DMS 273 treated with DMSO at 0.1 percent for 48 hours (cell line): ENCODE measurements around the gene RSPO1.

Source experiments
- DNase-seq: peaks from one replicate; lab custom pipeline; 2025; lab: John Stamatoyannopoulos, UW

RSPO1 gene

DNA sequence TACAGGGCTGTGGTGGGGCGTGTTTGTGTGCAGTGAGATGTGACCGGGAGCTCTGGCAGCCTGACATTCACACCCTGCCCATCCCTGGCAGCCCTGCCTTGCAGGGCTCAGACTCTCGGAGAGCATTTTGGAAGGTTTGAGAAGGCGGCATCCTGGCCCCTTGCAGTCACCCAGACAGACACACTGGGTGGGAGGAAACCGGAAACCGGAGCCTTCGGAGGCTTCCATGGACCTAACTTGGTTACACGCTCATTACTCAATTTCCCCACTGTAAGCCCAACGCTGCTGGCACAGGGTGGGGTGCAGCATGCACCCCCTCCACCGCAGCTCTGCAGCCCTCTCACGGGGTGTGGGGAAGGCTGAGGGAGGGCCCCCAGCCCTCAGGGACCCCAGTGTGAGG, 22.2 kb upstream of the RSPO1 start:
- no peak for DNase-seq

DNA sequence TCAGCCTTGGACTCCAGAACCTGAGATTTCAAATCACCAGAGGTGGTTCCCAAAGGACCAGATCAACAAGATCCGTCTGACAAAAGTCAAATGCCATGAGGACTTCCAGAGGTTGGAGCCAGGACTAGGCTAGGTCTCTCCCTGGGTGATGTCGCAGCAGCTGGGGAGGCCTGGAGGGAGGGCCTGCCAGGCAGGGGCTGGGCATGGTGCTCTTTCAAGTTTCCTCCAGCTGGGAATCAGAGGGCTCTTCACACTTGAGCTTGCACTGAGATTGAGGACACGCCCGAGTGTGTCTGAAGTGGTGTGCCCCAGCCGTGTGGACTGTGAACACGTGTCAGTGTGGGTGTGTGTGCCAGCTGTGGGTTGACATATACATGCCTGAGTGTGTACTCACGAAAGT, 21.3 kb upstream of the RSPO1 start:
- DNase-seq, result no peak

DNA sequence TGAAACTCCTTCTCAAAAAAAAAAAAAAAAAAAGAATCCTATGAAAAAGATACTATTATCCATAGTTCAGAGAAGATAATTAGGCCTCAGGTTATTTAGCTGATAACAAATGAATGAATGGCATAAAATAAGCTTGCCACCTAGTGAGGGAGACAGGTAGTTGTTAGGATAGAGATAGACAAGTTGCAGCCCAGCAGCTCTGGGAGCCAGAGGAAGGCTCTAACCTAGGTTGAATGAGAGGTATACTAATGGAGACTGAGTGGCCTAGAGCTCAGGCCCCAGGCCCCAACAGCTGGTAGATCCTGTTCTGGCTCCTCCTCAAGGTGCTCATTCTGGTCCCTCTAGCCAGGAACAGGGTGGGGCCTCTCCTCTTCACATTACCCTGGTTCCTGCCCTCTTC, 20.6 kb upstream of the RSPO1 start:
- no peak for DNase-seq

DNA sequence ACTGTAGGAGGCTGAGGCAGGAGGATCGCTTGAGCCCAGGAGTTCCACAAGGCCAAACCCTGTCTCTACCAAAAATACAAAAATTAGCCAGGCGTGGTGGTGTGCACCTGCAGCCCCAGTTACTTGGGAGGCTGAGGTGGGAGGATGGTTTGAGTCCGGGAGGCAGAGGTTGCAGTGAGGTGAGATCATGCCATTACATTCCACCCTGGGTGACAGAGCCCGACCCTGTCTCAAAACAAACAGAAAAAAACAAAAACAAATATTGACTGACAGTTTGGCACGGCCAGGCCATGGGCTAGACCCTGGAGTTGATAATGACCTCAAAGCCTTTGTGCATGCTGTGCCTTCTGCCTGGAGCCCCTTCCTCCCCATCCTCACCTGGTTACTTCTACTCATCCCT, 19.2 kb upstream of the RSPO1 start:
- DNase-seq, result no peak

DNA sequence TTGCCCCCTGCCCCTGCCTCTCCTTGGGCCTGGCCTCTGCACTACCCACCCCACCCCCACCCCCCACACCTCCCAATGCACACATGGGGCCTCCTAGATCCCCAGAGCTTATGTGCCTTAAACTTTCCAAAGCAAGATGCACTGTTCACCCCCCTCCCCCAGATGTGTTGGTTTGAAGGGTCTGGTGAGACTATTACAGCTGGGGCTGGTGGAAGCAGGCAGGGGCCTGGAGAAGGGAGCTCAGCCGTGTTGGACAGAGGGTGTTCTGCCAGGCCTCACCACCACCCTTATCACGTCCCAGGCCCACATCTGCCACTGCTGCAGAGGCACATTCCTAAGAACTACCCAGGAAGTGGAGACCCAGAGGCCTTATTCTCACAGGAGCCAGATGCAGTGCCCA, 18.3 kb upstream of the RSPO1 start:
- DNase-seq, result no peak

DNA sequence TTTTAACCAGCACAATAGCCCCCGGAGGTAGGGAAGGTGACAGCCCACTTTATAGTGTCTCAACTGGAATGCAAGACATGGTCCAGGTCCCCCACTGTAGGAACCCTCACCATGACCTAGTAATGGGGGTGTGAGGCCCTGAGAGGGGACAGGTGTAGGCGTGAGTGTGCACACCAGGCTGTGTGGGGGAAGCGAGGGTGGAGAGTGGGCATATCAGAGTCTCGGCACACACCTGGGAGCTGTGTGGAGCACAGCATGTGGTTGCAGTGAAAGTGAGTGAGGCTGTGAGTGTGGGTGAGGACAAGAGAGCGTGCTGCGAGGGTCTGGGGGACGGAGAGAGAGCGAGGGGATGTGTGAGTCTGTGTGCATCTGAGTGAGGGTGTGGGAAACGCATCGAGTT, 17.1 kb upstream of the RSPO1 start:
- no peak for DNase-seq

DNA sequence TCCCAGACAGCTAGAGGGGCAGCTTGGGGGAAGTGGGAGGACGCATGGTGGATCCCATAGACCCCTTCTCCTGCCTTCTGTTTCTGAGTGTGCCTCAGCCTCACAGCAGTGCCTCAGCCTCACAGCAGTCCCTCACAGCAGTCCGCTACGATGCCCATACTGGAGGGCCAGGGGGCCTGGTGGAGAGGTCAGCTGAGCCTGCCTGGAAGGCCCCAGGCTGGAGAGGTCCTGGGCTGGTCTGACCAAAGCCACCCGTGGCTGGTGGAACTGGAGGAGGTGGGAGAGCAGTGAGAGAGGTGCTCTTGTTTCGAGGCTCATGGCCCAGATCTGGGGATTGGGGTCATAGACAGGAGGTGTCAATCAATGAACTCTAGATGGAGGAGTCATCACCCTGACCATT, 16.0 kb upstream of the RSPO1 start:
- DNase-seq, result no peak

DNA sequence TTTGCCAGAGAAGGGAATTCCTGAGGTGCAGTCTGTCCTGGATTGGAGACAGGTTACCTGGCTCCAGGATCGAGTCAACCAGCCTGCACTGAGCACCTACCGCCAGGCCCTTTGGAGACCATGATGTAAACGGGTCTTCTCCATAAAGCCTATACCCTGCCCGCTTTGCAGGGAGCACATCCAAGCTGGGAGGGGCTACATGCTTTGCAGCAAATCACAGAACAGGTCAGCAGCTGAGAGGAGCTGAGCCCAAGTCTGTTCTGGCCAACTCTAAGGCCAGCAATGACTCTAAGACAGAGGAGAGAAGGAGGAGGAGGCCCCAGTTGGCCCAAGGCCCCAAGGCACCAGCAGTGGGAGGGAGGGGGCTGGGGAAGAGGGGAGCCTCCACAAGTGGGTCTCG, 15.5 kb upstream of the RSPO1 start:
- no peak for DNase-seq

DNA sequence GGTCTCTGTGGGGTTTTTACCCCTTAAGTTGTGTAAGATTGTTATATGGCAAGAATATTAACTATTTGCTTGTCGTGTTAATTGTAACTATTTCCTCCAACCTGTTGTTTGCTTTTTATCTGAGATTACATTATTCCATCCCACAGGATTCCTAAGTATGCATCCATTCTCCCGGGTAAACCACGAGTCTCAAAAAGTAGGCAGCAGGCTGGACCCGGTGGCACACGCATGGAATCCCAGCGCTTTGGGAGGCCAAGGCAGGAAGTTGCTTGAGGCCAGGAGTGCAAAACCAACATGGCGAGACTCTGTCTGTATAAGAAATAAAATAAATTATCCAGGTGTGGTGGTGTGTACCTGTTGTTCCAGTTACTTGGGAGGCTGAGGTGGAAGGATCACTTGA, 12.6 kb upstream of the RSPO1 start:
- no peak for DNase-seq

DNA sequence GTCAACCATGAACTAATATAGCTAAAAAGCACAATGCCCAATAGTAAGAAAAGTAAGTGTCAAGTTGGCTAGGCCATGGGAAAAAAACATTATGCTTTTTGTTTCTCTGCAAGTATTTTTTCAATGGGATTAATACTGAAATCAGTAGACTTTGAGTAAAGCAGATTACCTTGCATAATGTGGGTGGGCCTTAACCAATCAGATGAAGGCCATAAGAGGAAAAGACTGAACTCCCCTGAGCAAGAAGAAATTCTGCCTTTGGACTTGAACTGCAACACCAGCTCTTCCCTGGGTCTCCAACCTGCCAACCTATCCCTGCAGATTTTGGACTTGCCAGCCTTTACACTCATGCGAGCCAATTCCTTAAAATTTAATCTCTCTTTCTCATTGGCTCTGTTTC, 6.4 kb upstream of the RSPO1 start:
- no peak for DNase-seq

DNA sequence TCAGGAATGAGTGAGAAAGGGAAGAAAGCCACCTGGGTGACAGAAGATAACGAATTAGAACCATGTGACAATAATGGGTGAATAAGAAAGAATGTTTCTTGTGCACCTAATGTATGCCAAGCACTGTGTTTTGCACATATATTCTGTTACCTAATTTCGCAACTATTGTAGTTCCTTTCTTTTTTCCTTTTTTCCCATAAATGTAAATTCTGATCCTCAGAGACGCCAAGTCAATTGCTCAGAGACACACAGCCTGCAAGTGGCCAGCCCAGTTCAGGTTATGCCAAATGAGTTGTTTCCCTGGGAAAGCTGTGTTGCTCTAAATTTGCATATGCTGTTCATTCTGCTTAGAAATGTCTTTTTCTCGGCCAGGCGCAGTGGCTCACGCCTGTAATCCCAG, 1.7 kb upstream of the RSPO1 start:
- DNase-seq, result no peak

DNA sequence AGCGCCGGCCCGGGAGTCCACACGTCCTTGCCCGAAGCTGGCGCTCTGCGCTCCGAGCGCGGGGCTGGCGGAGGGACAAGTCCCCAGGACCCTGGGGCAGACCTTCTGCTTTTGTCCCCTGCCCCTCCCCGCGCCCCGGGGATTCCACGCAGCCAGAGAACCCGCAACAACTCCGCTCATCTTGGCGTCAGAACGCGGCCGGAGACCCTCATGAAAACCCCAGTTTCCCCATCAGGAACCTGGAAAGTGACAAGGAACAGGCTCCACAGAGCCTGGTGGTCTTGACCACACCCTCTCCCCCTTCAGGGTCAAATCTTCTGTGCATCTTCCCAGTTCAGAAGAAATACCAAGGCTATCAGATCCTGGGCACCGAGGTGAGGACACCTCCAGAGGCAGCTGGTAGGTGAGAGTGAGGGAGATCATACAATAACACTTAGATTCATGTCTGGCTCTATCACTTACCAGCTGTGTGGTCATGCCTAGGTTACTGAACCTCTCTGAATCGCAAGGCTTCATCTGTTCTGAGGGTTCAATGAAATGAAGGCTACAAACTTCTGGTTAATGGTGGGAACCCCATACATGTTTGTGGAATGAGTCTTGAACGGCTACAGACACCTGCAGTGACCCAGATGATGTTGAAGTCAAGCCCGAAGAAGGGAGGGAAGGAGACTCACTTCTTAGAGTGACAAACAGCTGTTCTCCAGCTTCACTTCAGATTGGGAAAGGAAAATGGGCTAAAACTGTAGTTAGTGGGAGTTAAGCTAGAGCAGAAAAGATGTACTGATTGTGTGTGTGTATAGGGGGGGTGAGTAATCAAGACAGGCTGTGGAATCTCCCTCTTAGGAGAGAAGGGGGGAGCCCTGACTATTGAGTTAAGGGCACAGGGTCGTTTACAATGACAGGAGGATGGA, 555 bp upstream of the RSPO1 start:
- DNase-seq, result no peak

DNA sequence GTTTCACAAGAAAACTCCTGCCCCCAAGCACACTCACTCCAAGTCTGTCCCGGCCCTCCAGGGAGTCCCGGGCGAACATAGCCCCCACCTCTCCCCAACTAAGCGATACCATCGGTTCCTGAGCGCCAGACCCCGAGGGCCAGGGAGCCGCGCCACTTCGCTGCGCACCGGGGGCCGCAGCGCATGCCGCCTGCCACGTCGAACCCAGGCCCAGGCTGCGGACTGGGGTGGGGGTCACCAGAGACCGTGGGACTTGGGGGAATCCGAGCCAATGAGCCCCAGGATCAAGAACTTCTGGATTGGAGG, 801 bp downstream of the RSPO1 start:
- DNase-seq, result no peak

DNA sequence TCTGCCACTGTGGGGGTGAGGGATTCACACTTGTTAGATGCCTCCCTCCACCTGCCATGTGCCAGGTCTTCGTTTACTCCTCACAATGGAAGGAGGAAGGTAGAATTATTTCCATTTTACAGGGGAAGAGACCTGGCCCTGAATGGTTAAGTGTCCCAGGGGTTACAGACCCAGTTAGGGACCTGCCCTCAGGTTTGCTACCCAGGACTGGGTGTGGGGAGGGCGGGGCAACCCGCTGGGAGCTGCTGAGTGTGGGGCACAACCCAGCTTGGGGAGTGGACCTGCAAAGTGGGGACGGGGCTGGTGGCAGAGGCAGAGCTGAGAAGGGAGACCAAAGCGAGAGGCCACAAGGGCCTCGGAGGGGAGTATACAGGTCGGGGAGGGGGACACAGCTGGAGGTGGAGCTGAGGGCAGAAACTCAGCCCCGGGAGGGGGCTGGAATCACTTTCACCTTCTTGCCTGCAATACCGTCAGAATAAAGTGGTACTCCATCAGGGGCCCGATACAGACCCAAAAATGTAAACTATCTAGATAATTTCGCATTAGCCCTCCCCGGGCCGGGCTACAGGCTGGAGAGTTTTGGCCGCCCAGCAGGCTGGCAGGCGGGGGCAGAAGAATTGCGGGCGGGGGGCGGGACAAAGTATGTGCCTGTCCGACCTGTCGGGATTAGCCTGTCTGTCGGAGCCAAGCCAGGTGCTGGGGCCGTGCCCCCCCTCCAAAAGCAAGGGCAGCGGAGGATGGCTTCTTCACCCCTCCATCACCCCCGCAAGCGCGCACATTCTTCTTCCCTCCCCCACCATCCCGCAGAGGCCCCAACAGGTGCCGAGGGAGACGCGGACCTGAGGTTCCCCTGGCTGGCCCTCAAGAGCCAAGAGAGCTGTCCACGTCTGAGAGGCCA, 1.4 kb downstream of the RSPO1 start:
- DNase-seq, result no peak

DNA sequence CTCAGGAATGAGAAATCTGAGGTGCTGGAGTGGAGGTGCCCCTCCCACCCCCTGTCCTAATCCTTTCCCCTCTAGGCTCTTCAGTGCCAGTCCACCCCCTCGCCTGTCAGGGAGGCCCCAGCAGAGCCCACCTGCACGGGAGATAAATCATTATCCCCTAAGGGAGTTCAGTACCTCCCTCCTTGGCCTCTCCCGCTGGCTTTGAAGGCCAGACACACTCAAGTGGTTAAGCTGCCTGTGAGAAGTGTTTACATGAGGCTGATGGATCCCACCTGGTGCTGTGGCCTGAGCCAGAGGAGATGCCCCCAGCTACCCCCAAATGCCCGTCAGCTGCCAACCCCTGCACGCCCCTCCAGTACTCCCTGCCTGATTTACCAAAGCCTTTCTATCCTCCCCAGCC, 3.7 kb downstream of the RSPO1 start:
- DNase-seq, result no peak

DNA sequence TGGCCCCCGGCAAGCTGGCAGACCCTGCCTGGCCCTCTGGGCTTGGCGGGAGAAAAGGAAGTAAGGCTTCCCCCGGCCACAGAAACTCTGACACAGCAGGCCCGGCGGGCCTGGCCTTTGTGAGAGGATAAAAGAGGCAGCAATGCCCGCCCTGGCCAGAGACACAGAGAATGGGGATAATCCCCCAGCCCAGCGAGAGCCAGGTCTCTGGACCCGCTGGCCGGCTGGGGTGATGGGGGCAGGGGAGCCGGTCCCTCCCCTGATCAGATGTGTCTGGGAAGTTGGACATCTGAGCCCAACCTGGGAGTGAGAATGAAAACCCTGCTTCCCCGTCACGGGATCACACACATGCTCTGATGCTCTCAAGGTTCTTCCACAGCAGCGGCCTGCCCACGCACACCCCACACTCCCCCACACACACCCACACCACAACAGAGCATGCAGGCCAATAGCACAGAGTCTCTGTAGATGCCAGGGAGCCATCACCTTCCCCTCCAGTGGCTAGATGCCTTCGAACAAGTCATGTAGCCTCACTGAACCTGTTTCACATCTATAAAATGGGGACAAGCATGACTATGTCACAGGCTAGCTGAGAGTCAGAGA, 4.2 kb downstream of the RSPO1 start:
- no peak for DNase-seq

DNA sequence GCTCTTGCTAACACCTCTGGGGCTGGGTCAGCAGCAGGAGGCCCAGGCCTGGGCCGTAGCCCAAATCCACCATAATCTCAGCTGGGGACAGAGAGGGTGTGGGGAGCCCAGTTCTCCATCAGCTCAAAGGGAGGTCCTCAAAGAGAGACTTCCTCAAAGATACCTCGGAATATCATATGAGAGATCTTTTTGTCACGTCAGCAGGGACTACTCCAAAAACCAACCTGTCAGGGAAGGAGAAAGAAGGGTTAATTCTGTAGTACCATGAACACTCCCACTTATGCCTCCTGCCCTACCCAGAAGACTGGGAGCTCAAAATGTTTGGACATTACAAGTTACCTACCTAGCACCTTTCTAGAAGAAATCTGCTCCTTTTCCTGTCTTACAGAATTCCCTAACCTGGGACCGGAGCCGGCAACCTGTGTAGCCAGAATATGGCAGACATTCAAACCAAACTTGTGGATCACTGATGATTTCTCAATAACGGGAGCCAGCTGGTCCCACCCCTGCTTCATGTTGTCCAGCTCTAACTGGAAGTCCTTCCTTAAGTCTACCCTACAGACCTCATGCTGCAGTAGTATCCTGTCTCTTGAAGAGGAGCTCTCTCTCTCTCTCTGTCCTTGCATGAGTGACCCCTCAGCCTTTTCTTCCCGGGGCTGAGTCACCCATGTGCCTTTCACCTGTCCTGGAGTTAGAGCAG, 4.8 kb downstream of the RSPO1 start:
- DNase-seq, result no peak

DNA sequence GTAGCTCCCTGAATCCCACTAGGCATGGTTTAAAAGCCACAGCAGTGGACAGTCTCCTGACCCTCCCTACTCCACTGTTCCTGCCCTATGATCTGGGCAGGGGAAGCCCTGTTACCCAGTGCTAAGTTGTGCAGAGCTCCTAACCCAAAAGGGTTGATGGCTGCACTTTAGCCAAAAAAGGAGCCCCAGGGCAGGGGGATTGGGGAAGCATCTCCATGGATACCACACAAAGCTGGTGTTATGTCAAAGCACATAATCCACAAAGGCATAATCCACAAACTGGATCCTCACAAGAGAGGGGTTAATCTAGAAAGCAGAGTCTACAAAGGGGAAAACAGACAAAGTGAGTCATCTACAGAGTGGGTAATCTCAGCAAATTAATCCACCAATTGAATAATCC, 5.7 kb downstream of the RSPO1 start:
- DNase-seq, result no peak

DNA sequence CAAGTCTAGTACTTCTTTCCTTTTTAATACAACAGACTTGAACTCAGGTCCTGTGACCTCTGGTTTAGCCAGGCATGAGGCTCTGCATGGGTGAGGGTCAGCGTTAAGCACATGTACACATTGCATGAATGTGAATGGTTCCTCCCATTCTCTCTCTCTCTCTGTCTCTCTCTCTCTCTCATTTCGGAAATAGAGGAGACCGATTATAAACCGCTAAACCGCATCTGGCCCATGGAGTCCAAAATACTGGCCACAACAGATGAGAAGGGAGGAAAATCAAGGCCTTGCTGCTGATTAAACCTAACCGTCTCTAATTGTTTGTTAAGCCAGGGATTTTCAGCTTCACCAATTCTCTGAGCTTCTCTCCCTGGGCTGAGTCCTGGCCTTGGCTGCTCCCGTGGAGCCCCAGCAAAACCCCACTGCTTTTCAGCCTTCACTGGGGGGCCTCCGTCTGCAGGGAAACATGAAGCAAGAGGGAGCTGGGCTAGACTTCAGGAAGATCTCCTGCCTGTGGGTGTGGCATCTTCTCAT, 6.6 kb downstream of the RSPO1 start:
- no peak for DNase-seq

DNA sequence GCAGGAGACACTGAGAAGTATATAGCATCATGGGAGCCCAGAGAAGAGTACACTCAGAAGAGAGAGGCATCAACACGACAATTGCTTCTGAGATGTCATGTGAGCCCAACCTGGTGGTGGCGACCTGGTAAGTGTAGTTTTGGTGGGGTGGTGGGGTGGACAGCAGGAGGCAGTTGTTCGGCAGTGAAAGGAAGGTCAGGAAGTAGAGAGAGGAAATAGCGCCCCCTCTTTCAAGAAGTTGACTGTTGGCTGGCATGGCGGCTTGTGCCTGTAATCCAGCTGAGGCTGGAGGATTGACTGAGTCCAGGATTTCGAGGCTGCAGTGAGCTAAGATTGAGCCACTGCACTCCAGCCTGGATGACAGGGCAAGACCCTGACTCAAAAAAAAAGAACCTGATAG, 12.6 kb downstream of the RSPO1 start:
- DNase-seq, result no peak

DNA sequence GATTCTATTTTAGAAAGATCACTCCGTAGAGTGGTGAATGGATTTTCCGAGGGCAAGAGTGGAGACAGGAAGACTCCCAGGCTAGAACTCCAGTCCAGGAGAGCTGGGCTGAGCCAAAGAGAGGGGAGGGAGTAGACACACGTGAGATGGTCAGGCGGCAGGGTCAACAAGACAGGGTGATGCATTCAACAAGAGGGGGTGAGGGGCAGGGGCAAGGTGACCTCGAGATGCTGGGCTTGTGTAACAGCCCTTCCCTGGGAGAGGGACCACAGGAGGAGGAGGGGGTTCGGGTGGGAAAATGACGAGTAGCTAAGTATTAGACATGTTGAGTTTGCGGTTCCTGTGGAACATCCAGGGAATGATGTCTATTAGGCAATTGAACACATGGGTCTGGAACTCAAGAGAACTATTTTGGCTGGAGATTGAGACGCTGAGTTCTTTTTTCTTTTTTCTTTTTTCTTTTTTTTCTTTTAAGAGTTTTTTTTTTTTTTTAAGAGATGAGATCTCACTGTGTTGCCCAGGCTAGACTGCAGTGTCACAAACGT, 13.3 kb downstream of the RSPO1 start:
- DNase-seq, result no peak

DNA sequence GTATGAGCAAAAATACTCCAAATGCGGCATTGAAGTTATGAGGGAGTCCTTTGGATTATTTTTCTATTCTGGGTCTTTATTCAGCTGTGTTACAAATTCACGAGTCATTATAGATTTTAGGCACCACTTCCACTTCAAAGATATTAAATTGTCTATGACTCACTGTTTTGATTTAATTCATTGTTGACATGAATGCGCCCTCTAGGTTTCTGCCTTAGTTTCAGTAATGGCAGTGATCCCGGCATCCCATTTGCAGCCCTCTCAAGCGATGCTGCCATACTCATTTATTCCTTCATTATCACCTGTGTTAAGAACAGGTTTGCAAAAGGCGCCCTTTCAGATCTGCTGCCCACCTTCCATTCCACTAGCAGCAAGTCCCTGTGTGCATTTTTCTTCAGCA, 14.0 kb downstream of the RSPO1 start:
- no peak for DNase-seq
